ENCODE results near the gene PEX6.

Gene PEX6

DNA sequence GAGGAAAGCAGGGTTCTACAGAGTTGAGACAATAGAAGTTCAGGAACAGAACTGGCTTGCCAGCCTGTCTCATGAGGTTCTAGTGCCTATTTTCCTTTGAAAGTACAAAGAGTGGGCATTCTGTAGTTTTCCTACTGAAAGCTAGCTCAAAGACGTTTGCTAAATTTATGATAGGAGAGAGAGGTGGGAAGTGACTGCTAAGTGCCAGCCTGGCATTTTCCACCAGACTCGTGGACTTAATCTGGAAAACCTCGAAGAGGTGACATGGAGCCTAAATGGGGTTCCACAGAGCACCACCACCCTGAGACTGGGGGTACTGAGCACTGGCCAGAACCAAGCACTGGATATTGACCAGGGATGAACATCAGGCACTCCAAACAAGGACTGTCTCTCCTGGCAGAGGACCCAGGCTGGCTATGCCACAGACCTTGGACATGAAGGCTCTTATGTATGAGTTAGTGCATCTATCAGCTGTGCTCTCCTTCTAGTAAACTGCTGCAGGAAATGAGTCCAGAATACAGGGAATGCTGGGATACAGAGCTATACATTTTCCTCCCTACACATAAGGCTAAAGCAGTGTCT lies 7.1 kb downstream of the PEX6 start:
- Histone ChIP-seq H3K79me2 (ENCODE audit: insufficient read depth, low read length) (no peaks in the 10 kb centered on the region), H3K9me2 (replicated peaks; ENCODE audit: low read depth, low read length) (no peaks in the 10 kb centered on the region), H3F3A (ENCODE audit: low read depth) (no peaks in the 10 kb centered on the region), H3K36me3 (ENCODE audit: insufficient read depth, low read length) (no peaks in the 10 kb centered on the region), H3K9ac (ENCODE audit: low read depth, low read length, poor library complexity, severe bottlenecking) (no peak overlapping the region), H3K4me3 (ENCODE audit: low read length, poor library complexity, severe bottlenecking) (no peak overlapping the region), H3K4me2 (ENCODE audit: low read depth, low read length, poor library complexity, severe bottlenecking) (no peak overlapping the region), H3K4me1 (ENCODE audit: insufficient read depth, low read length, poor library complexity, severe bottlenecking) (no peaks in the 10 kb centered on the region), H3K27me3 (ENCODE audit: insufficient read depth, low read length, poor library complexity, severe bottlenecking) (no peaks in the 10 kb centered on the region), H3K9me3 (ENCODE audit: insufficient read depth, low read depth, low read length) (no peaks in the 10 kb centered on the region), H4K20me1 (ENCODE audit: insufficient read depth, low read length, poor library complexity, severe bottlenecking) (peaks cover 2% of the 10 kb centered on the region), H2AFZ (ENCODE audit: low read length) (no peak overlapping the region)
- no peak for TF ChIP-seq EZH2phosphoT487 (IDR thresholded peaks at IDR 0.05; ENCODE audit: borderline replicate concordance)

DNA sequence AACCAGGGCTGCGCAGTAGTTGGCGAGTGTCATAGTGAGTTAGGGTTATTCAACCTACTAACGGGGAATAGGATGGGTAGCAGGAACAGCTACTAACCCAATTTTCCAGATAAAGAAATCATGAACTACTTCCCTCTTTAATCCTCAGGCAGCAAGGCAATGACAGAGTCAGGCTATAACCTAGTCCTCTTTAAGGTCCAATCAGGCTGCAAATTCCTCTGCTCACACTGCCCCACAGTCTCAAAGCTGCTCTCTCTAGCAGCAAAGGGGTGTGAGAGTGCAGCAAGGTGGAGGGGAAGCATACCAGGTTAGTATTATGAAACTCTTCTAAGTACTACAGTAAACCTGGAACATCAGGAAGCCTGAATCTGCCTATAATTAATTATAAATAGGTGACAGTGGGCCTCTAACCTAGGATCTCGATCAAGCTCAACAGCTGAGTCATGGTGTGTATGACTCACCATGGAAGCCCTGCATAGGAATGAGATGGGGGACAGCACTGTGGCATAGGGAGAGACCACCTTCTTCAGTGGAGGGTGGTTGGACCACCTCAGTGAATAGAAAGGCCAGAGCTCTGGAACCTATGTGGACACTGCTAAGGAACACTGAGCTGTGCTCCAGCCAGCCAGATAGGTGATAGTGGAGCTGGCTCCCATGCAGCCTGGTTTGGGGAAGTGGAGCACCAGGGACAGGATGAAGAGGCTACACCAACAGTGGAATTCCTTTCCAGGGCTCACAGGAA lies 7.9 kb downstream of the PEX6 start:
- TF ChIP-seq, protein P1, sequence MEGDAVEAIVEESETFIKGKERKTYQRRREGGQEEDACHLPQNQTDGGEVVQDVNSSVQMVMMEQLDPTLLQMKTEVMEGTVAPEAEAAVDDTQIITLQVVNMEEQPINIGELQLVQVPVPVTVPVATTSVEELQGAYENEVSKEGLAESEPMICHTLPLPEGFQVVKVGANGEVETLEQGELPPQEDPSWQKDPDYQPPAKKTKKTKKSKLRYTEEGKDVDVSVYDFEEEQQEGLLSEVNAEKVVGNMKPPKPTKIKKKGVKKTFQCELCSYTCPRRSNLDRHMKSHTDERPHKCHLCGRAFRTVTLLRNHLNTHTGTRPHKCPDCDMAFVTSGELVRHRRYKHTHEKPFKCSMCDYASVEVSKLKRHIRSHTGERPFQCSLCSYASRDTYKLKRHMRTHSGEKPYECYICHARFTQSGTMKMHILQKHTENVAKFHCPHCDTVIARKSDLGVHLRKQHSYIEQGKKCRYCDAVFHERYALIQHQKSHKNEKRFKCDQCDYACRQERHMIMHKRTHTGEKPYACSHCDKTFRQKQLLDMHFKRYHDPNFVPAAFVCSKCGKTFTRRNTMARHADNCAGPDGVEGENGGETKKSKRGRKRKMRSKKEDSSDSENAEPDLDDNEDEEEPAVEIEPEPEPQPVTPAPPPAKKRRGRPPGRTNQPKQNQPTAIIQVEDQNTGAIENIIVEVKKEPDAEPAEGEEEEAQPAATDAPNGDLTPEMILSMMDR (conservative IDR thresholded peaks at IDR 0.05; ENCODE audit: low read length), result no peak
- TF ChIP-seq EZH2phosphoT487 (IDR thresholded peaks at IDR 0.05; ENCODE audit: borderline replicate concordance), result no peak
- Histone ChIP-seq H3F3A (ENCODE audit: low read depth) (no peaks in the 10 kb centered on the region), H3K4me3 (ENCODE audit: low read length, poor library complexity, severe bottlenecking) (no peak overlapping the region), H3K79me2 (ENCODE audit: insufficient read depth, low read length) (no peaks in the 10 kb centered on the region), H3K36me3 (ENCODE audit: insufficient read depth, low read length) (no peaks in the 10 kb centered on the region), H4K20me1 (ENCODE audit: insufficient read depth, low read length, poor library complexity, severe bottlenecking) (no peaks in the 10 kb centered on the region), H3K27me3 (ENCODE audit: insufficient read depth, low read length, poor library complexity, severe bottlenecking) (no peaks in the 10 kb centered on the region), H3K4me2 (ENCODE audit: low read depth, low read length, poor library complexity, severe bottlenecking) (no peak overlapping the region), H3K9me3 (ENCODE audit: insufficient read depth, low read depth, low read length) (no peaks in the 10 kb centered on the region), H2AFZ (ENCODE audit: low read length) (no peak overlapping the region), H3K9ac (ENCODE audit: low read depth, low read length, poor library complexity, severe bottlenecking) (no peak overlapping the region), H3K4me1 (ENCODE audit: insufficient read depth, low read length, poor library complexity, severe bottlenecking) (no peaks in the 10 kb centered on the region), H3K9me2 (replicated peaks; ENCODE audit: low read depth, low read length) (no peaks in the 10 kb centered on the region)

DNA sequence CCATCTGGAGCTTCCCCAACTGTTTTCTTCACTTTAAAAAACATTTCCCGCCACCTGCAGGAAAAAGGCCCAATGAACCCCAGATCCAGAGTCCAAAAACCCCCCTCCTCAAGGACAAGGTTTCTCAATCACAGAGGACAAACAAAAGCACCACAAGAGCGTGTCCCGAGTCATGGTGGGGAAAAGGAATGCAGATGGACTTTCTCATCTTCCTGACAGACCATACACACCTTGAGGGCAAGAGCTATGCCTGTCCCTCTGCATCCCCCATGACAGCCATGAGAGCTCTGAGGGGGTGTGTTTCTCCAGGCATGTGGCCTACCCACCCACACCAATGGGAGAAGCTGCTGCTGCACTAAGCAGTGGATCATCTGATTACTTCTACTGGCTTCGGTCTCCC lies 9.0 kb downstream of the PEX6 start:
- Histone ChIP-seq H3K9ac (ENCODE audit: low read depth, low read length, poor library complexity, severe bottlenecking) (no peak overlapping the region), H3K9me3 (ENCODE audit: insufficient read depth, low read depth, low read length) (no peaks in the 10 kb centered on the region), H4K20me1 (ENCODE audit: insufficient read depth, low read length, poor library complexity, severe bottlenecking) (no peaks in the 10 kb centered on the region), H3K27me3 (ENCODE audit: insufficient read depth, low read length, poor library complexity, severe bottlenecking) (no peaks in the 10 kb centered on the region), H3F3A (ENCODE audit: low read depth) (no peaks in the 10 kb centered on the region), H3K4me3 (ENCODE audit: low read length, poor library complexity, severe bottlenecking) (no peak overlapping the region), H3K36me3 (ENCODE audit: insufficient read depth, low read length) (no peaks in the 10 kb centered on the region), H3K4me1 (ENCODE audit: insufficient read depth, low read length, poor library complexity, severe bottlenecking) (no peaks in the 10 kb centered on the region), H2AFZ (ENCODE audit: low read length) (no peak overlapping the region), H3K9me2 (replicated peaks; ENCODE audit: low read depth, low read length) (no peaks in the 10 kb centered on the region), H3K4me2 (ENCODE audit: low read depth, low read length, poor library complexity, severe bottlenecking) (no peak overlapping the region), H3K79me2 (ENCODE audit: insufficient read depth, low read length) (no peaks in the 10 kb centered on the region)
- TF ChIP-seq EZH2phosphoT487 (IDR thresholded peaks at IDR 0.05; ENCODE audit: borderline replicate concordance), result no peak
- TF ChIP-seq, protein P1 (conservative IDR thresholded peaks at IDR 0.05; ENCODE audit: low read length), result no peak

Measured in Loucy (cell line).